HT1080 (cell line): ENCODE results near the gene MELK. TPM values are rescaled to one million over a fixed set of nuclear protein-coding genes. Genes with fewer than 3 reads are reported as not detected.

ENCODE experiments used
- total RNA-seq: library from RNA; depleted of rRNA; stranded (reverse); fragments of >200 nt; shearing (Covaris generic); gene quantifications from 2 replicates; pipeline ENCODE4 v1.2.3, GENCODE V29; 2014; rRNA removed

Gene MELK
- total RNA-seq, 1 experiment from 2014 or later: 74.6 TPM

Other genes starting within 250 kb of the MELK start
- 8.0 and 14.5 TPM in 2 replicates for gene RNF38, start 172.6 kb upstream of the MELK start, total RNA-seq